GM19468 (cell line): ENCODE measurements around the gene ZNF134.

Experiments
- ATAC-seq: cut with Tn5 transposase; IDR thresholded peaks from one replicate; pipeline ENCODE4 v1.9.1; 2021; ENCODE audit warnings: mild to moderate bottlenecking, moderate library complexity, moderate number of reproducible peaks; ENCODE audit not compliant: unreplicated experiment; ENCODE audit errors: extremely low read depth

The ZNF134 gene

GRCh38 chr19:57633832-57634131, 19.7 kb downstream of the ZNF134 start:
- ATAC-seq: no peak

DNA sequence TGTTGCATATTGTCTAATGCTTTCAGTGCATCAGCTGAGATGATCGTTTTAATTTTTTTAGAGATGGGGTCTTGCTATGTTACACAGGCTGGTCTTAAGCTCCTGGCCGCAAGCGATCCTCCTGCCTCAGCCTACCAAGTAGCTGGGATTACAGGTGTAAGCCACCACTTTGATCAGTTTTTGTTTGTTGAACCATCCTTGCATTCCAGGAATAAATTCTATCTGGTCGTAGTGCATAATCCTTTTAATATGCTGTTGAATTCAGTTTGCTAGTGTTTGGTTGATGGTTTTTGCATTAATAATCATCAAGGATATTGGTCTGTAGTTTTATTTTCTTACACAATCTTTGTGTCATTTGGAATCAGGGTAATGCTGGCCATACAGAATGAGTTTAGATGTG, 23.3 kb downstream of the ZNF134 start:
- no peak for ATAC-seq

DNA sequence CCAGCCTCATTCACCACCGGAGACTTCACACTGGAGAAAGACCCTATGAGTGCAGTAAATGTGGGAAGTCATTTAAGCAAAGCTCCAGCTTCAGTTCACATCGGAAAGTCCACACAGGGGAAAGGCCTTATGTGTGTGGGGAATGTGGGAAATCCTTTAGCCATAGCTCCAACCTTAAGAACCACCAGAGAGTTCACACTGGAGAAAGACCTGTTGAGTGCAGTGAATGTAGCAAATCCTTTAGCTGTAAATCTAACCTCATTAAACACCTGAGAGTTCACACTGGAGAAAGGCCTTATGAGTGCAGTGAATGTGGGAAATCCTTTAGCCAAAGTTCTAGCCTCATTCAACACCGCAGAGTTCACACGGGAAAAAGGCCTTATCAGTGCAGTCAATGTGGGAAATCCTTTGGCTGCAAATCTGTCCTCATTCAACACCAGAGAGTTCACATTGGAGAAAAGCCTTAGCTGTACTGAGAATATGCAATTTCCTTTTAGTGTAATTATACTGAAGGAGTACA, 27.7 kb downstream of the ZNF134 start:
- ATAC-seq: no peak

DNA sequence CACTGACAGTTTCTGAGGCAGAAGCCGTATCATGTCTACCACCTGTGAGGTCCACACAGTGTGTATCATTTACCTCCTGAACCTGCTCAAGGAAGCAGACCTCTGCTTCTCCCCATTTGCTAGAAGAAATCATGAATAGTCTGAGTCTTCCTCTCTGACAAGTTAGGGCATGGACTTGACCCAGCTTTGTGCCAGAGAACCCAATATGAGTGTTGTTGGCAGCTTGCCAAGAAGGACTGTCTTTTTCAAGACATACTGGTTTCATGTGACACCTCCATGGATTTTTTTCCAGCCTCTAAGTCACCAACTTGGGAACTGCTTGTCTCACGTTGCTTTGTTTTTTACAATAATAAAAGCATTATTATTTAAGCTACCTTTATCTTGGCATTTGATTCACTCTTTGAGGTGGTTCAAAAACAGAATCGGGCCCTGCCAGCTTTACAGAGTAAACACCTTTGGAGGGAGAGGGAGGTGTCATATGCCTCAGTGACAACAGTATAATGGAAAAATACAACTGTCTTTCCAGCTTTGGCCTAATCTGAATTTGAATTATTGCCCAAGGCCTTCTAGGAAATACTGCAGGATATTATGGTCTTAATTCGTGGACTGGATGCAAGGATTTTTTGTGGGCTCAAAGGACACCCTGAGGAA, 28.5 kb downstream of the ZNF134 start:
- no peak for ATAC-seq

DNA sequence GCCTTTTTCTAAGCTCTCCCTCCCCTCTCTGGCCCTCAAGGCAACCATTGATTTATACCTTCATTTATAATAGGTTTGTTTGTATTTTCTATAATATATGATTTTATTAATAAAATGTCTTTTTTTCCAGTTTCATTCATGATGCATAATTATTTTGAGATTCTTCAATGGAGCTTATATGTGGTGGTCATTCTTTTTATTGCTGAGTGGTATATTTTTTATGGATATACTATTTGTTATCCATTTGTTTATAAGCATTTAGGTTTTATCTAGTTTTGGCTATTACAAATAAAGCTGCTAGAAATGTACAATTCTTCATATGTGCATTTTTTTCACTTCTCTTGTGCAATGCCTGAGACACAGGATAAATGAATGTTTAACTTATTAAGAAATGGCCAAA, 29.7 kb downstream of the ZNF134 start:
- no peak for ATAC-seq

- ATAC-seq: no peak
Measured at GRCh38 chr19:57648331-57649003, 34.4 kb downstream of the ZNF134 start.

GRCh38 chr19:57651654-57651996, 37.6 kb downstream of the ZNF134 start:
- no peak for ATAC-seq

DNA sequence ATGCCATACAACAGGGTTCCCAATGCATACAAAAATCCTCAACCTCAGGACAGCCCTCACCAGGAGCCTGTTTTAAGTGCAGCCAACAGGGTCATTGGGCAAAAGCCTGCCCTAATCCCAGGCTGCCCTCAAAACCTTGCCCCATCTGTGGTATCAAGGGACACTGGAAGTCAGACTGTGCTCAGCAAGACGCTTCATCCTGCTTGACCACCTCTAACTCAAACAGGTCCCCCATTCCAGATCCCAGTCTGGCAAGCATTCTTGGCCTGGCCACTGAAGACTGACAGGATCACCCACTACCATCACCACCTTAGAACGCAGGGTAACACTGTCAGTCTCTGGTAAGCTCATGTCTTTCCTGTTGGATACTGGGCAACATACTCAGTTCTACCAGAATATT, 39.6 kb downstream of the ZNF134 start:
- no peak for ATAC-seq

DNA sequence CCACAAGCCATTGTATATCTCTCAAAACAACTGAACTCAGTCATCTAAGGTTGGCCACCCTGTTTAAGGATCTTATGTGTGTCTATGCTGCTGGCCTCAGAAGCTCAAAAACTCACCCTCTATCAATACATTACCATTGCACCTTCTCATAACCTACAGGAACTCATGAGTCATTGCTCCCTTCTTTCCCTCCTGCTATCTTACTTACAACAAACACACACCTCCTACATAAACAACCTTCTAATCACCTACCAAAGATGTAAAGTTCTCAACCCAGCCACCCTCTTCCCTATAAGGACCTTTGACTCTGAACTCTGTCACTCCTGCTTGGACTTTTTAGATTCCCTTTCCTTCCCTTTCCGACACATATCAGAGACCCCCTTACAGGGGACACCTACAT, 41.4 kb downstream of the ZNF134 start:
- no peak for ATAC-seq

DNA sequence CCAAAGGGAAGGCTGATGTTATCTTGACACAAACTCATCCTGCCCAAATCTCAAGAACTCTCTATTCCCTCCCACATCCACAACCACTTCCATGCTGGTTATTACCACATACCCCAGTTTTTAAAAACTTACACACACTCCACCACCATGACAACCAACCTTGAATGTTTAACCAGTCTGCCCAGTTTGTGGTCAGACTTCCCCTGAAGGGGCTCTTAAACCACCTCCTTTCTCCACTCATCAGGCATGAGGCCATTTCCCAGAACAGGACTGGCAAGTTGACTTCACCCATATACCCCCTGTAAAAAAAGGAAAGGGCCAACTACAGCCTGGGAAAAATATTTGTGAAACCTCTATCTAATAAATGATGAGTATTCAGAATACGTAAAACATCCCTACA, 42.3 kb downstream of the ZNF134 start:
- ATAC-seq: no peak

GRCh38 chr19:57664269-57665127, 50.5 kb downstream of the ZNF134 start:
- ATAC-seq: no peak

DNA sequence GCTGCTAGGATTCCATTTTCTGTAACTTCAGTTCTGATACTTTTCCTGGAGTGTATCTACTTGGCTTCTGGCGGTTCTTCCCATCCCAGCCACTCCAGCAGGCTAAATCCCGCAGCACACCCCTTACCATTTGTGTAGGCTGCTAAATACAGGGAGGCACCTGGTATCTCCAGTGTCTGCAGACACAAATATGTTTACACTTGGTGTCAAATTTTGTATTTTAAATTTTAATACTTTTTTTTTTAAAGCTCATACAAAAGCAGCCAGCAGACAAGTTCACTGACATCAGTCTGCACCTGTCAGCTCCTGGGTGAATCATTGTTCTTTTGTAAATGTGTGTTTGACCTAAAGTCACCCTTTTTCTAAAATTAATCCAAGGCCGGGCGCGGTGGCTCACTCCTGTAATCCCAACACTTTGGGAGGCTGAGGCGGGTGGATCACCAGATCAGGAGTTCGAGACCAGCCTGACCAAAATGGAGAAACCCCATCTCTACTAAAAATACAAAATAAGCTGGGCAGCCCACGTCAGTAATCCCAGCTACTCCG, 51.3 kb downstream of the ZNF134 start:
- ATAC-seq: no peak

GRCh38 chr19:57667228-57667627, 53.2 kb downstream of the ZNF134 start:
- ATAC-seq: no peak

- no peak for ATAC-seq
Measured at GRCh38 chr19:57668635-57669034, 54.6 kb downstream of the ZNF134 start, which contains the start of gene ZSCAN4. Gene ZSCAN4 (plus strand): TSS chr19:57668935. CDS start chr19:57676146, 7,211 bp downstream.

GRCh38 chr19:57671124-57671895, 57.3 kb downstream of the ZNF134 start:
- no peak for ATAC-seq

- no peak for ATAC-seq
Measured at GRCh38 chr19:57672466-57672865, 58.4 kb downstream of the ZNF134 start.
